HG03066 (cell line): ENCODE measurements around the gene SLC35A5.

Experiments used
- ATAC-seq: cut with Tn5 transposase; IDR thresholded peaks from one replicate; pipeline ENCODE4 v1.9.1; 2021; ENCODE audit warnings: low read depth; ENCODE audit not compliant: unreplicated experiment

The SLC35A5 gene

GRCh38 chr3:112619295-112619694 lies 57.5 kb downstream of the SLC35A5 start:
- ATAC-seq = peak; percentile 79

- ATAC-seq = no peak
These were observed 61.4 kb downstream of the SLC35A5 start for GRCh38 chr3:112623213-112623612.

GRCh38 chr3:112623717-112624116 lies 61.9 kb downstream of the SLC35A5 start:
- ATAC-seq = no peak

- ATAC-seq = no peak
These were observed 65.6 kb downstream of the SLC35A5 start for GRCh38 chr3:112627419-112627818.

GRCh38 chr3:112627919-112628466 lies 66.1 kb downstream of the SLC35A5 start:
- no peak for ATAC-seq

- ATAC-seq = no peak
These were observed 67.6 kb downstream of the SLC35A5 start for GRCh38 chr3:112629425-112629824.

- no peak for ATAC-seq
These were observed 69.4 kb downstream of the SLC35A5 start for GRCh38 chr3:112631257-112631656.

- no peak for ATAC-seq
These were observed 70.8 kb downstream of the SLC35A5 start for GRCh38 chr3:112632596-112632995.

- ATAC-seq = no peak
These were observed 71.3 kb downstream of the SLC35A5 start for GRCh38 chr3:112633191-112633590.

- ATAC-seq = no peak
These were observed 71.9 kb downstream of the SLC35A5 start for GRCh38 chr3:112633757-112634156.

- no peak for ATAC-seq
These were observed 73.1 kb downstream of the SLC35A5 start for GRCh38 chr3:112634786-112635541.
